Skeletal muscle cell (primary cell): ENCODE data around the gene WFDC5.

Source experiments
- DNase-seq: peaks from one replicate; pipeline ENCODE4 v3.0.0-alpha.2; 2010; ENCODE audit warnings: low read depth
- H3K4me3 ChIP-seq: 2 replicates; pipeline ENCODE4 v1.5.1; 2011; ENCODE audit warnings: low read depth, mild to moderate bottlenecking, control low read depth, low read length, moderate library complexity

Gene WFDC5

DNA sequence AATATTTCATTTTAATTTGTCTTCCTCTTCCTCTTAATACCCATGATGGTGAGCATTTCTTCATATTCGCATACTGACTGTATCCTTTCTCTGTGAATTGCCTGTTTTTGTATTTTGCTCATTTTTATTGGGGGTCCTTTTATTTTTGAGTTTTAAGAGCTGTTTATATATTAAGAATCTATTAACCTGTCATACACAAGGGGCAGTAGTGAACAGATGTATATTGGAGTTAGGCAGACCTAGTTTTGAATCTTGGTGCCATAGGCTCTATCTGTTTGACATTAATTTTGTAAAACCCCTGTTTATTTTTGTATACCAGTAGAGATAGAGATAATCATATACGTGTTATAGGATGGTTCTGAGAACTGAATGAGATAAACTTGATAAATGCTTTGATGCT, 3.1 kb upstream of the WFDC5 start:
- no peak overlapping the region for H3K4me3 ChIP-seq
- DNase-seq: no peak

DNA sequence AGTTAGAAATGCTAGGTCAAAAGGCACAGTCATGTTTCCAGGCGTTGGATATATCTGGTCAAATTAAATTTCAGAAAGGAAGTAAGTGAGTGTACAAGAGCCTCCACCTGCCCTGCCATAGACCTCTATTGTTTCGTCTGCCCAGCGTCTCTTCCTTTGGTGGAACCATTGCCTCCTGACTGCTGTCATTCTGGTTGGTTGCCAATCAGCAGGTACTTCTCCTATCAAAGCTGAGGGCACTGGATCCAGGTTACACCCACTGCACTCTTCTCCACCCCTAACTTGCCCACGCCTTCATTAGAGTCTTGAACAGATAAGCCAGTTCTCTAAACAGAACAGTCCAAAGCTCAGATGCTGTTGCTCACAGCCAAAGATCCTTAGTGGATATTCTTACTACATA, 2.6 kb upstream of the WFDC5 start:
- DNase-seq: no peak
- no peak overlapping the region for H3K4me3 ChIP-seq

DNA sequence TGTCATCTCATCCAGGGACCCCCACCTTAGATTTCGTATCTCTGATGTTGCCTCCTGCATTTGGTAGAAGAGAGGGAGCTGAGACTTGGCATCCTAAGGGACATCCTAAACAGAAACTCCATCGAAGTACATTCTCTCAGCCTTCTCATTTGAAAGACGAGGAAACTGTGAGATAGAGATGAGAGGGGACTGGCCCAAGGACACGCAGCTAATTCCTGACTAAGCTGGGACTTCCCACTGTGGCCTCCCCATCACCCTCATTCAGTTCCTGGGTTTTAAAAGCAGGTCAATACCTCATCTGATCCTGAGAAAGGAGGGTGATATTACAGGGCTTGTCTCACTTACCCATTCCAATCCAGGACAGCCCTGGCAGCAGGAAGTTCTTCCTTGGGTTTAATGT, 855 bp upstream of the WFDC5 start:
- DNase-seq: no peak

DNA sequence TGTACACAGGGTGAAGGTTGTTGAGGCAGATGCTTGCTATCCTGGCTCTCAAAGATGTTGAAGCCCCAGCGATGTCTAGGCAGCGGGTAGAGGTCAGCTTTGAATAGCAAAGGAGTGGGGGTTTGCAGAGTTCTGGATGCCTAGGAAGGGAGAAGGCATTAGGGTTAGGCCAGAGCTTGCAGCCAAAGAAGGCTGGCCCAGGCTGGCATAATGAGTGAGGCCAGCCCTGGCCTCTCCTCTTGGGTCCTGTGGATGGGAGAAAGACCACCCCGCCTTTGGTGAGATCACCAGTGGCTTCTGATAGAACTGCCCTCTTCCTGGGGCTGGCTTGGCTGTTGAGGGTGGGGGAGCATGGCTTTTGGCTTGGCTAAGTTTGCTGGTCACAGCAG, 406 bp upstream of the WFDC5 start:
- H3K4me3 ChIP-seq: no peak overlapping the region

More for the DNA sequence above, 855 bp upstream of the WFDC5 start:
- no peak overlapping the region for H3K4me3 ChIP-seq

DNA sequence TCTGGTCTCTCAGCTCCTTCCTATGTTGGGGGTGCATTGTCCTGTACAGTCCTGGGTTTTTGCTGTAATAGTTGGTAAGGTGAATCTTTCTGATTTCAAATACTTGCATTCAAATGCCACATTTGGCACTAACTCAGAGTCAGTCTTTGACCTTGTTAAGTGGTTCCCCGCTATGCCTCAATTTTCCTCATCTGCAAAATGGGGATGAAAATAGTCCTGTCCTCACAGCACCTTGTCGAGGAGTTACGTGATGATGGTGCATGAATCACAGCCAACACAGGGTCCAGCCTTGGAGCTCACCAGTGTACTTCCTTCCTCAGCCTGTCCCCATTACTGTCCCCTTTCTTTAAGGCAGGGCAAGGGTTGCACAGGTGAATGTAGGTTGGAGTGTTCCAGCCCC, 1.1 kb downstream of the WFDC5 start:
- DNase-seq: no peak
- H3K4me3 ChIP-seq: no peak overlapping the region

More for the DNA sequence above, 406 bp upstream of the WFDC5 start:
- DNase-seq: no peak

DNA sequence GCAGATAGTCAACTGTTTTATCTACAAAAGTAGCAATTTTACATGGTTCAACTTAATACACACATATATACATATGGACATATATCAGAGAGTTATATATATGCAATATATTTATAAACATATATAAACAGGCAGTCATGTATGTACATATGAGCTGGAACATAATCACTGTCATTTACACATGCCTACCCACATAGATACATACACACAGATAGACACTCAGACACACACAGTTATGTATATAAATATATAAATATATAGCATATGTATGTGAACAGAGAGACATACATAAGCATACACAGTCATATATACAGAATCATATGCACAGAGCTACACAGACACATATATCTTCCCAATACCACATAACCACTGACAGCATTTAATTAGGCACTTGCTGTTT, 2.2 kb downstream of the WFDC5 start:
- DNase-seq: no peak

DNA sequence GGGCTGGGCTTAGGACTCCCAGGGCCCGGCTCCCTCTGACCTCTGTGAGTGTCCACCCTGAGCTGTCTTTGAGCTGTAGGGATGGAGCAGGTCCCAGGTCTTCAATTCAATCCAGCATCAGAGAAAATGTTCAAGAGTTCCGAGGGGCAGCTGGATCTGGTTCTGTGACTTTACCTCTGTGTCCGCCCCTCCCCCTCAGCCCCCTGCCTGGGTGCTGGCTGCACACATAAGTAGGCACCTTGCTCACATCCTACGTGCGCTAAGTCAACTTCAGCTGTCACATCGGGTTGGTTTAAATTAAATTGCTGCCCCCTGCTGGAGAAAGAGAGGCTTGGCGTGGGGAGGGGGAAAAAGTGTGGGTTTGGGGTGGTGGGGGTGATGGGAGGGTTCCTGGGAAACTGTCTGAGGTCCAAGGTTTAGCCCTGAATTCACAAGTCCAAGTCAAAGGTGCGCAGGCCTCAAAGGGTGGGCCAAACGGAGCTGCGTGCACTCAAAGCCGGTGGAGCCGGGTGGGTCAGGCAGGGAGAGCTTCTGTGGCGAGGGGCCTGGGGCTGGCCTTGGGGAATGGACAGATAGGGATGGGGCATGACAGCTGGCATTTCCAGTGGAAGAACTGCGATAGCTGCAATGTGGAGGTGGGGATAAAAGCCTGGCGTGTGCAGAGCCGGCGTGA, 3.0 kb downstream of the WFDC5 start:
- DNase-seq: no peak
- H3K4me3 ChIP-seq: no peak overlapping the region

More for the DNA sequence above, 2.2 kb downstream of the WFDC5 start:
- no peak overlapping the region for H3K4me3 ChIP-seq

DNA sequence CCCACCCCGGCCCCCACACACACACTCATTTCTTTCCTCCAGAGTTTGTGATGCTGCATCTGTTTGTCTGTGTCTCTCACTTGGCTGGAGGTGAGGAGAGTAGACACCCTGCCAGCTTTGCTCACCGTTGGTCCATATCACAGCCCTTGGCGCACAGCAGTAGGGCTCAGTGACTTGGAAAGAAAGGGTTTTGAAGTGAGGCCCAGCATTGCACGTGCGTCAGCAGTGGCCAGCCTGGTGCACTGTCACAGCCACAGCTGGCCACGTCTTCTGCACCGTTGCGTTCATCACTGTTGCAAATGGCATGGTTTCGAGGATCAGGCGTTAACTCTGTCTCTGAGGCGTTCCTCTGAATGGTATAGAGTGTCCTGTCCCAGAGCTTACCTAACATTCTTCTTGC, 3.7 kb downstream of the WFDC5 start:
- DNase-seq: no peak
- no peak overlapping the region for H3K4me3 ChIP-seq

DNA sequence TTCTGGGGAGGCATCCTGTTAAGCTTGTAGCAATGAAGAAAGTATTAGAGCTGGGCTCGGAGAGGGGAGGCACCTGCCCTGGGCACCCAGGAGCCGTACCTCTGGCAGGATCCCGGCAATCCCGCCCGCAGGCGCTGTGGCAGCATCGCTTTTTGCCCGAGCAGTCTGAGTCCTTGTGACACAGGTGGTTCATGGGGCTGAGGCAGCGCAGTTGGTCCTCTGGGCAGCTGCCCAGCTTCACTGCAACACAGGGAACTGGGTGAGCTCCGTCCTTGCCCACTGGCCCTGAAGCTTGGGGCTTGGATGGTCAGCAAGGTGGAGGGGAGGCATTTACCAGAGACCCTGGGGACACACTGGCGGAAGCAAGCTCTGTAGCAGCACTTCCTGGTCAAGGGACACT, 4.7 kb downstream of the WFDC5 start:
- H3K4me3 ChIP-seq: no peak overlapping the region
- no peak for DNase-seq

DNA sequence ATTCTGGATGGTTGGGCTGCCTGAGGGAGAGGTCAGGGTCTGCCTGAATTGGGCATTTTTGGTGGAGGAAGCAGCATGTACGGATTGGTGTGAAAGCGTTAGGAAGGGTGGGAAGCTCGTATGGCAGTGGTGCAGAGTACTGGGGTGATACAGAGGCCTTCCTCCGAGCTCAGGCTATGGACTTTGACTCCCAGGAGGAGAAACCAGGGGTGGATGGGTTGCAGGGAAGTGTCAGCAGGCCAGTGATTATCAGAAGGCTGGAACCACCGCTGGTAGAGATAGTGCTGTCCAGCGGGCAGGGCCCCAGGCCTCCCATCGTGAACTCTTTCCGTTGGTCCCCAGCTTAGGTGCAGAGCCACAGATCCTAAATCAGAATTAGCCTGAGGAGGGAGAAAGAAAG, 5.3 kb downstream of the WFDC5 start:
- no peak for DNase-seq
- no peak overlapping the region for H3K4me3 ChIP-seq

DNA sequence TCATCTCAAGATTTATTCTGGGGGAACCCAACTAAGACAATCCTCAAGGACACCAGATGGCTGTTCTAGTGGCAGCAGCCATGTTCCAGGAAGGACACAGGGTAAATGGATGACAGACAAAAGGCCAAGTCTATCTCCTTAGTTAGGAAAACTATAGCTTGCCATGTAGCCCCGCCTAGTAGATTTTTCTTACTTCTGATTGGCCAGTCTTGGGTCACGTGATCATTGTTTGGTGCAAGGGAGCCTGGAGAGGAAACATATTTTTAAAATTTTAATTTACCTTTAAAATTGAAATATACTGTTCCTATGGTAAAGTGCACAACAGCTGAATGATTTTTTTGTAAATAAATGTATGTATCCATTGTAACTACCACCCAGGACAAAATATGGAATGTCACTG, 9.7 kb downstream of the WFDC5 start:
- no peak overlapping the region for H3K4me3 ChIP-seq

DNA sequence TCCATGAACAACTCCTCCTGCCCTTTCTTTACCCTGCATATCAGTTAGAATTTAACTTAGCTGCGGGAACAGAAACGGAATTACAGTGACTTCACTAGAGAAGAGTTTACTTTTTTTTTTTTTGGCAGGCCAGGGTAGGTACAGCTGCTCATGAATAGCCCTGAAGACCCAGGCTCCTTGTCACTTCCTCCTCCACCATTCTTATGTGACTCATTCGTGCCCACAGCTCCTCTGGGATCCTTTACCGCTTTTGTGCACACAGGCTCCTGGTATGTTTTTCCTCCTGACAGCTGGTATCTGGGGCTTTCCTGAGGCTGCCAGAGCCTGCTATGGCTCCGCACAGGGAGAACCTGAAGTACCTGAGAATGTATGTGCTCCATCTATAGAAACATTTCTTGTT, 10.2 kb downstream of the WFDC5 start:
- peak; percentile 79 for DNase-seq
- no peak overlapping the region for H3K4me3 ChIP-seq

More for the DNA sequence above, 9.7 kb downstream of the WFDC5 start:
- DNase-seq: no peak

DNA sequence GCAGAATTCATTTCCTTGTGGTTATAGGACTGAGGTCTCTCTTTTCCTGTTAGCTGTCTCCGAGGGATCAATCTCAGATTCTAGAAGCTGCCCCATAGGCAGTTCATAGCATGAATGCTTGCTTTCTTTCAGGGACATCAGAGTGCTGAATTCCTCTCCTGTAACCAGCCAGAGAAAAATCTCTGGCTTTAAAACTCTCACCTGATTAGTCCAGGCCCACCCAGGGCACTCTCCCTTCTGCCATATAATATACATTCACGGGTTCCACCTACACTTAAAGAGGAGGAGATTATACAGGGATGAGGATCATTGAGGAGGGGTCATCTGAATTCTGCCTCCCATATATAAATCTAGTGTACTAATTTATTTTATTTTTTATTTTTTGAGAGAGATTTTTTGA, 11.9 kb downstream of the WFDC5 start:
- H3K4me3 ChIP-seq: no peak overlapping the region
- DNase-seq: no peak

DNA sequence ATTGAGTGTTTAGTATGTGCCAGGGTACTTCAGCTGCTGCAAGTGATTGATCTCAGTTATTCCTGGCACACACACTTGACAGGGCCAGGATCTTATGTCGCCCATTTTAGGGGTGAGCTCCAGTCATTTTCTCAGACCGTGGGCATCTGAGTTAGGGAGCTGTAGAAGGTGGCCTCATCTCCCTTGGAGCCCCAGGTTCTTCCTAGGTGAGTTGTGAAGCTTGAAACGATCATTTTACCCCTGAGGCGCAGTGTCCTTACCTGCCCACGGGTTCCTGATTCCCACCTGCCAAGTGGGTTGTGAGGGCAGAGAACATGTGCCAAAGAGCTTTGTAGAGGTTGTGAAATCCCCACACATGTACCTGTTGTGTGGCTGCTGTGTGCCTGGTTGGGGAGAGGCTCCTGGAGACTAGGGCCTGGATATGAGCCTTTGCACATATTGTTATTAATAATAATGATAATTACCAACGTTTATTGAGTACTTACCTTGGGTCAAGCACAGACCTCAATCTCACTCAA, 13.6 kb downstream of the WFDC5 start:
- H3K4me3 ChIP-seq: no peak overlapping the region
- no peak for DNase-seq

DNA sequence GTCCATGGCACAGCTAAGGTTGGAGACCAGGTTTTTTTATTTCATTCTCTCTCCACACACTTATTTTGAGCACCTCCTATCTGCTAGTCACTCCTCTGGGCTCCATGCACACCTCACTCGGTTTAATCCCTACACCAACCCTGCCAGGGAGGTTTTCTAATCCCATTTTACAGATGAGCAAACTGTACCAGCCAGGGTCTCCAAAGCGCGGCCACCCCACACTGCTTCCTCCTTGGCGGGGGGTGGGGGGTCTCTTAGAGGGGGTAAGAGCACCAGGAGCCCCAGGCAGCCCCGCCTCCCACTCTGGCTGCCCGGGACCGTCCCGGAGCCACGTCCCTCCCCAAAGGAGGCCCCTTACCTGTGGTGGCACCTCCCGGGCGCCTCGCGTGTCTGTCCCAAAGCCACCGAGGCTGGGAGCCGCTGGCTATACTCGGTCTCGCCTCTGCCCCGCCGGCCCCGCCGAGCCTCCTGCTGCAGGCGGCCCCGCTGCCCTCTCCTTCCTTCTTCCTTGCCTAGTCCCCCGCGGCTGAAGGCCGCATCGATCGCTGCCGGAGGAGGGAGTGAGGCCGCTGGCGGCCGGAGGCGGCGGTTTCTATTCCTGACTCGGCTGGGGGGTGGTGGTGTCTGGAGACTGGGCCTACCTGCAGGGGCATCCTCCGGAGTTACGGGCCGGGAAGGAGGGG, 14.3 kb downstream of the WFDC5 start, which contains the start of gene KCNS1:
Gene KCNS1, minus strand, starts transcription at position 565 of the 683 bp plus-strand sequence. CDS start 1,891 bp downstream, outside the sequence.
- DNase-seq: no peak
- H3K4me3 ChIP-seq: peak within 1 kb of the TSS; percentile 28

DNA sequence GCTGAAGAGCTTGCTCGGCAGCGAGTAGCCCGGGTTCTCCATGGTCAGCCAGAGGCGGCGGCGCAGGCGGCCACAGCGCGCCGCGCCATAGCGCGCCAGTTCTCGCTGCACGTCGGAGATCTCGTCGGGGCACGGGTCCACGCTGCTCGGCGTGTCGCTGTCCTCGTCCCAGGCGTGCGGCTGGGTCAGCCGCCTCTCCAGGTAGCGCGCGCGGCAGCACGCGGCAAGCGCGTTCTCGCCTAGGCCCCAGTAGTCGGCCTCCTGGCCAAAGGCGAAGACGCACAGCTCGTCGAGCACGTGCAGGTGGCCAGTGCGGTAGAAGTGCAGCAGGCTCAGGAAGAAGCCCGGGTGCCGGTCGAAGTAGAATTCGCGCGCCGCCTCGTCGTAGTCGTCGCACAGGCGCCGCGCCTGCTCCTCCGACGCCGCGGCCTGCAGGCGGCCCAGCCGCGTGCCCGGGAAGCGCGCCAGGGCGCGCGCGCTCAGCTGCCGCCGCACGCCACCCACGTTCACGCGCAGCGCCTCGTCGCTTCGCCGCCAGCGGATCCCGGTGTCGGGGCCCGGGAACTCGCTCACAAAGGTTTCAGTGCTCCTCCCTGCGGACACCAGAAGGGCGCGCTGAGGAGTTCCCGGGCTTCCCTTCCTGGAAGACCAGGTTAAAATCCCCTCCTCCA, 16.7 kb downstream of the WFDC5 start:
- no peak for DNase-seq
- H3K4me3 ChIP-seq: peak overlapping the region; percentile 35

DNA sequence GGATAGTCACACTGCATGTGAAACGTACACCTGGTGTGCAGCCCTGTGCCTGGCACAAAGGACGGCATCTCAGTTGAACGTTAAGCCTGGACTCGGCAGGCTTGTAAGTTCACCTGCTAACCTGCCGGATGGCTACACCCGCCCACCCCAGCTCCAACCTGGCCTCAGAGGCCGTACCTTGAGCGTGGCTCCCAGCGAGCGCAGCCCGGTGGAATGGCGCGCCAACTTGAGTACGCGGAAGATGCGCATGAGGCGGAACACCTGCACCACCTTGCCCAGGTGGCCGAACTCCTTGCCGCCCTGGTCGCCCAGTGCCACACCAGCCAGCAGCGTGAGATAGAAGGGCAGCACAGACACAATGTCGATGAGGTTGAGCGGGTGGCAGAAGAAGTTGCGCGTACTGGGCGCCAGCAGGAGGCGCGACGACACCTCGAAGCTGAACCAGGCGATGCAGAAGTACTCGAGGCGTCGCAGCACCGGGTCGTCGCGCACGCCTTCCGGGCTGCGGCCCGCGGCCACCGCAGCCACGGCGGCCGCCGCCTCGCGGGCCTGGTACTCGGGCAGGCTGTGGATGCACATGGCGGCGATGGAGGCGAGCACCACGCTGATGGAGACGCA, 17.4 kb downstream of the WFDC5 start:
- H3K4me3 ChIP-seq: peak overlapping the region; percentile 35
- DNase-seq: no peak

DNA sequence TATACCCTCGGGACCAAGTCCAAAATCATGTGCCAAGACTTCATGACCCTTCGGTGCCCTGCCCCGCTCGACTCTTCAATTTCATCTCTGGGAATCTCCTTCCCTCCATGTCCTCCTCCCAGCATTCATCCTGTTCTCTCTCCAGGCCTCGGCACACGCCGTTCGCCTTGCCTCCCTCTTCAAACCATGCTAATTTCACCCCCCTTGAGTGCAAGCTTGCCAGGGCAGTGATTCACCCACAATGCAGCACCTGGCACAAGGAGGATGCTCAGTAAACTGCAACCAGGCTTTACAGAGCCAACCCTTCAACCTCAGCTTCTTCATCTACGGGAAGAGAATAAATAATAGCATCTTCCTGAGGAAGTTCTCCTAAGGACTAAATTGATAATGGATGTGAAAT, 18.2 kb downstream of the WFDC5 start:
- no peak overlapping the region for H3K4me3 ChIP-seq
- no peak for DNase-seq

DNA sequence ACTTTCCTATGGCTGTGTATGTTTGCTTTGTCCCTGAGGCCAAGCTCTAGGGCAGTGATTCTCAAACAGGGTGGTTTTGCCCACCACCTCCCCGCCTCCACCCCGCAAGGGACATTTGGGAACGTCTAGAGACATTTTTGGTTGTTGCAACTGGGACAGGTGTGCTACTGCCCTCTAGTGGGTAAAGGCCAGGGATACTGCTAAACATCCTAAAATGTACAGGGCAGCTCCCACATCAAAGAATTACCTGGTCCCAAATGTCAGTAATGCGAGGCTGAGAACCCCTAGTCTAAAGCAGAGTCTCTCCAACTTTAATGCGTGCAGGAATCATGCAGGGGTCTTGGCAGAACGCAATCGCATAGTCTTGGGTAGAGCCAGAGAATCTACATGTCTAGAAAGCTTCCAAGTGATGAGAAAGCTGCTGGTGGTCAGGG, 19.2 kb downstream of the WFDC5 start:
- no peak for DNase-seq
- no peak overlapping the region for H3K4me3 ChIP-seq
